Smooth muscle cell (in vitro differentiated cells): ENCODE measurements around the gene CLEC3B. TPM values are rescaled to one million over a fixed set of nuclear protein-coding genes. Genes with fewer than 3 reads are reported as not detected.
"Not testable (repeated sequence)": the region's sequence is repeated elsewhere in the genome, so short reads cannot be mapped to it uniquely, and the experiment has no call there.

Experiments
- DNase-seq: peaks from one replicate; lab custom pipeline; 2025; ENCODE audit not compliant: unreplicated experiment; lab: John Stamatoyannopoulos, UW
- H2AFZ ChIP-seq: fragments of 200-600 bp; sonication (generic); 2 replicates; pipeline ENCODE4 v1.6.0; 2016; ENCODE audit warnings: antibody characterized with exemption, low read depth, mild to moderate bottlenecking
- H3F3A ChIP-seq: fragments of 200-600 bp; sonication (generic); 2 replicates; pipeline ENCODE4 v1.6.0; 2017; ENCODE audit warnings: antibody characterized with exemption, low read depth
- H3K27ac ChIP-seq: fragments of 200-600 bp; sonication (generic); 2 replicates; pipeline ENCODE4 v1.5.1; 2016; ENCODE audit warnings: low read depth, mild to moderate bottlenecking
- H3K27me3 ChIP-seq: fragments of 200-600 bp; sonication (generic); 2 replicates; pipeline ENCODE4 v1.6.1; 2016; ENCODE audit warnings: low read depth, mild to moderate bottlenecking
- H3K36me3 ChIP-seq: fragments of 200-600 bp; sonication (generic); 2 replicates; pipeline ENCODE4 v1.5.1; 2016; ENCODE audit warnings: low read depth
- H3K4me1 ChIP-seq: fragments of 200-600 bp; sonication (generic); 2 replicates; pipeline ENCODE4 v1.5.1; 2016; ENCODE audit warnings: low read depth
- H3K4me2 ChIP-seq: fragments of 200-600 bp; sonication (generic); 2 replicates; pipeline ENCODE4 v1.6.0; 2016; ENCODE audit warnings: mild to moderate bottlenecking
- H3K4me3 ChIP-seq: fragments of 200-600 bp; sonication (generic); 2 replicates; pipeline ENCODE4 v1.5.1; 2016; ENCODE audit warnings: mild to moderate bottlenecking
- H3K79me2 ChIP-seq: fragments of 200-600 bp; sonication (generic); 2 replicates; pipeline ENCODE4 v1.6.0; 2016; ENCODE audit warnings: low read depth, mild to moderate bottlenecking
- H3K9ac ChIP-seq: fragments of 200-600 bp; sonication (generic); 2 replicates; pipeline ENCODE4 v1.6.0; 2016; ENCODE audit warnings: low read depth
- H3K9me3 ChIP-seq: fragments of 200-600 bp; sonication (generic); replicated peaks from 2 replicates; pipeline ENCODE4 v1.5.1; 2016; ENCODE audit warnings: low read depth
- H4K20me1 ChIP-seq: fragments of 200-600 bp; sonication (generic); 2 replicates; pipeline ENCODE4 v1.6.0; 2016; ENCODE audit warnings: low read depth
- CTCF ChIP-seq: fragments of 200-600 bp; sonication (generic); IDR thresholded peaks from 2 replicates; pipeline ENCODE4 v1.5.1; 2017; ENCODE audit warnings: borderline replicate concordance, mild to moderate bottlenecking, antibody characterized with exemption; ENCODE audit not compliant: insufficient read depth, poor library complexity, severe bottlenecking
- whole genome bisulfite sequencing: methylation state at CpG from one replicate; pipeline ENCODE4 v1.1.7; 2016; ENCODE audit warnings: low lambda C conversion rate; 5-methylcytosine and 5-hydroxymethylcytosine counted together
- polyA plus RNA-seq: library from polyadenylated mRNA; unstranded; fragments of >200 nt; fragmentation: Nextera tagmentation; extraction: Ambion mirVana; gene quantifications from 2 replicates; pipeline ENCODE4 v1.2.1, GENCODE V29; 2016
- total RNA-seq: library from RNA; depleted of rRNA; stranded (reverse); fragments of >200 nt; gene quantifications from 2 replicates; pipeline ENCODE4 v1.2.3, GENCODE V29; 2014

The CLEC3B gene
- total and polyA plus RNA-seq, 2 experiments from 2014 or later = not detected

- TF ChIP-seq CTCF = no peak
- no peak for DNase-seq
- Histone ChIP-seq H3K27me3 (no peaks in the 10 kb centered on the region), H3K9me3 (no peaks in the 10 kb centered on the region), H4K20me1 (no peaks in the 10 kb centered on the region), H3K36me3 (no peaks in the 10 kb centered on the region), H3K4me2 (no peak overlapping the region), H3K4me1 (peaks cover 5% of the 10 kb centered on the region), H3K79me2 (no peaks in the 10 kb centered on the region), H3K27ac (no peak overlapping the region), H3F3A (peaks cover 6% of the 10 kb centered on the region), H3K4me3 (no peak overlapping the region), H3K9ac (no peak overlapping the region), H2AFZ (no peak overlapping the region)
- 92% methylated on average over 4 of the region's 4 CpGs for WGBS
Observed at GRCh38 chr3:45049807-45050206, 23.7 kb downstream of the CLEC3B start.

GRCh38 chr3:45051685-45052084, 25.6 kb downstream of the CLEC3B start:
- Histone ChIP-seq H3K36me3 (no peaks in the 10 kb centered on the region), H3K4me1 (peaks cover 20% of the 10 kb centered on the region), H2AFZ (no peak overlapping the region), H3K27ac (no peak overlapping the region), H3F3A (peaks cover 24% of the 10 kb centered on the region), H3K4me3 (no peak overlapping the region), H3K4me2 (no peak overlapping the region), H3K9ac (no peak overlapping the region), H4K20me1 (no peaks in the 10 kb centered on the region), H3K9me3 (no peaks in the 10 kb centered on the region), H3K27me3 (no peaks in the 10 kb centered on the region), H3K79me2 (no peaks in the 10 kb centered on the region)
- no peak for TF ChIP-seq CTCF
- no peak for DNase-seq
- WGBS = 96% methylated on average over 6 of the region's 6 CpGs

- not testable (repeated sequence) for H2AFZ ChIP-seq, H3K27me3 ChIP-seq, H3K9ac ChIP-seq, H4K20me1 ChIP-seq, DNase-seq, H3K9me3 ChIP-seq, H3K4me2 ChIP-seq, H3K79me2 ChIP-seq, H3K4me3 ChIP-seq, H3K36me3 ChIP-seq, H3K27ac ChIP-seq
- 47% methylated on average over 1 of the region's 1 CpG for WGBS
- peaks cover 20% of the 10 kb centered on the region for H3K4me1 ChIP-seq
- peaks cover 32% of the 10 kb centered on the region for H3F3A ChIP-seq
Observed at GRCh38 chr3:45053805-45054195, 27.7 kb downstream of the CLEC3B start.

- Histone ChIP-seq H3K9me3 (no peaks in the 10 kb centered on the region), H3K27me3 (no peaks in the 10 kb centered on the region), H2AFZ (no peak overlapping the region), H3K4me2 (peak overlapping the region; percentile 70), H3K79me2 (no peaks in the 10 kb centered on the region), H3K27ac (peak overlapping the region; percentile 90), H3K4me1 (peaks cover 20% of the 10 kb centered on the region), H3K4me3 (no peak overlapping the region), H4K20me1 (no peaks in the 10 kb centered on the region), H3F3A (peaks cover 32% of the 10 kb centered on the region), H3K36me3 (no peaks in the 10 kb centered on the region), H3K9ac (peak overlapping the region; percentile 71)
- DNase-seq = no peak
- no peak for TF ChIP-seq CTCF
- 84% methylated on average over 3 of the region's 3 CpGs for WGBS
Observed at GRCh38 chr3:45054196-45054857, 28.2 kb downstream of the CLEC3B start.
